ENCODE data around the gene FYN.

DNA sequence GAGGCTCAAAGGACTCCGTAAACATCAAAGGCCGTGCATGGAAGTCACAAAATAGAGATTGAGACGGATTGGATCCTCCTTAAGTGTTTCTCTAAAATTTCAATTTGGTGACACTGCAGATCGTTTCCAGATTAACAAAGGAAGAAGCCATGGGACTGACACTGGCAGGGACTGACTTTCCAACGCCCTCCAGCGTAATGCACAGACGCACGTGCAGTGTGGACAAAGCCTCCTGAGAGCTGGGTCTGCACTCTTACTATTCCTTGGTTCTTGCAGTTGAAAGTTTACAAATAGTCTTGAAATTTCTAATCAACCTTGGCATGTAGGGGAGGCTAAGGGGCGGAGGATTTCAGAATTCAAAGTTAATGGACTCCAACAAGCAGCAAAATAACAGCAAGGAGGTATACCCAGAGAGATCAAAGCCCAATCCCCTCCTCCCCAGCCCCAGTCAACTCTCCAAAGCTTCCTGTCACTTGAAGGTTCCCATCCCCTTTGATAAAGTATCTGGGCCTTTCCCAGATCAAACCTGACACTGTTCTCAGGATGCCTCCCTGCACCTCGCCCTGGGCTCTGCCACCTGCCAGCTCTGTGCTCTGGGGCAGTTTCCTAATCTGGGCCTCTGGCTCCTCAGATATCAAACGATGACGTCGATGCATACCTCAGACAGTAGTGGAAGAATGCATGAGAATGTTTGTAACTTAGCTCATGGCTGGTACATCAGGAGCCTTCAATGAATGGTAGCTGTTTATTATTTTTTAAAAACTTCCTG lies 161.1 kb downstream of the FYN start:
- TF ChIP-seq, protein P1, sequence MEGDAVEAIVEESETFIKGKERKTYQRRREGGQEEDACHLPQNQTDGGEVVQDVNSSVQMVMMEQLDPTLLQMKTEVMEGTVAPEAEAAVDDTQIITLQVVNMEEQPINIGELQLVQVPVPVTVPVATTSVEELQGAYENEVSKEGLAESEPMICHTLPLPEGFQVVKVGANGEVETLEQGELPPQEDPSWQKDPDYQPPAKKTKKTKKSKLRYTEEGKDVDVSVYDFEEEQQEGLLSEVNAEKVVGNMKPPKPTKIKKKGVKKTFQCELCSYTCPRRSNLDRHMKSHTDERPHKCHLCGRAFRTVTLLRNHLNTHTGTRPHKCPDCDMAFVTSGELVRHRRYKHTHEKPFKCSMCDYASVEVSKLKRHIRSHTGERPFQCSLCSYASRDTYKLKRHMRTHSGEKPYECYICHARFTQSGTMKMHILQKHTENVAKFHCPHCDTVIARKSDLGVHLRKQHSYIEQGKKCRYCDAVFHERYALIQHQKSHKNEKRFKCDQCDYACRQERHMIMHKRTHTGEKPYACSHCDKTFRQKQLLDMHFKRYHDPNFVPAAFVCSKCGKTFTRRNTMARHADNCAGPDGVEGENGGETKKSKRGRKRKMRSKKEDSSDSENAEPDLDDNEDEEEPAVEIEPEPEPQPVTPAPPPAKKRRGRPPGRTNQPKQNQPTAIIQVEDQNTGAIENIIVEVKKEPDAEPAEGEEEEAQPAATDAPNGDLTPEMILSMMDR (IDR thresholded peaks at IDR 0.05): no peak
- TF ChIP-seq POLR2AphosphoS5 (IDR thresholded peaks at IDR 0.05) (peak in 1 of 2 donors; percentile 9), POLR2A (IDR thresholded peaks at IDR 0.05; ENCODE audit: low read depth) (no peak), EP300 (IDR thresholded peaks at IDR 0.05) (no peak)

Data from esophagus muscularis mucosa (tissue), 4 donors.